ENCODE measurements around the gene IBA57.

DNA sequence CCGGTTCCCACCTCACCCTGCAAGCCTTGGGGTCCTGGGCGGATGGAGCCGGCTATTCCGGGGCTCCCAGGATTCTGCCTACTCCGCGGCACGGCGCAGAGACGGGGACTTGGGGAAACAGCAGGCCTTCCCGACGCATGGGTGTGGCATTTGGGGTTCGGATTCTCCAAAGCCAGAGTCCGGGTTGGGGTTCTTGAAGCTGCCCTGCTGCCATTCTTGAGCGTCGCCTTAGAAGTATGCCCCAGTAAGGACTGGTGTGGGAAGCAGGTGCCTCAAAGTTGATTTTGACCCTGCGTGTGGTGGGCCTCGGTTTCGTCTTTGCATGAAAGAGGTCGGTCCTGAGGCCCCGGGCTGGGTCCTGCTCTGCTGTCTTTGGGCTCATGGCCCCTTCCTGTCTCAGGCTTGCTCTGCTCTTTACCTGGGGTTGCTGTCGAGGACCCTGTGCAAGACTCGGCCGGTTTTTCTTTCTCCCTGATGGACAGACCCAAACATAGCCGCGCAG lies 24.8 kb upstream of the IBA57 start:
- TF ChIP-seq, protein P1, sequence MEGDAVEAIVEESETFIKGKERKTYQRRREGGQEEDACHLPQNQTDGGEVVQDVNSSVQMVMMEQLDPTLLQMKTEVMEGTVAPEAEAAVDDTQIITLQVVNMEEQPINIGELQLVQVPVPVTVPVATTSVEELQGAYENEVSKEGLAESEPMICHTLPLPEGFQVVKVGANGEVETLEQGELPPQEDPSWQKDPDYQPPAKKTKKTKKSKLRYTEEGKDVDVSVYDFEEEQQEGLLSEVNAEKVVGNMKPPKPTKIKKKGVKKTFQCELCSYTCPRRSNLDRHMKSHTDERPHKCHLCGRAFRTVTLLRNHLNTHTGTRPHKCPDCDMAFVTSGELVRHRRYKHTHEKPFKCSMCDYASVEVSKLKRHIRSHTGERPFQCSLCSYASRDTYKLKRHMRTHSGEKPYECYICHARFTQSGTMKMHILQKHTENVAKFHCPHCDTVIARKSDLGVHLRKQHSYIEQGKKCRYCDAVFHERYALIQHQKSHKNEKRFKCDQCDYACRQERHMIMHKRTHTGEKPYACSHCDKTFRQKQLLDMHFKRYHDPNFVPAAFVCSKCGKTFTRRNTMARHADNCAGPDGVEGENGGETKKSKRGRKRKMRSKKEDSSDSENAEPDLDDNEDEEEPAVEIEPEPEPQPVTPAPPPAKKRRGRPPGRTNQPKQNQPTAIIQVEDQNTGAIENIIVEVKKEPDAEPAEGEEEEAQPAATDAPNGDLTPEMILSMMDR (IDR thresholded peaks at IDR 0.05), result no peak
- no peak for TF ChIP-seq ZFX (IDR thresholded peaks at IDR 0.05; ENCODE audit: borderline replicate concordance)

Measured in 22Rv1 (cell line).